Loucy (cell line): ENCODE measurements around the gene GAS6.
A peak's percentile ranks its signal among the peaks of the same experiment; 100 is the strongest.

Source experiments
- H2AFZ ChIP-seq: fragments of 200-600 bp; sonication (generic); 2 replicates; pipeline ENCODE4 v1.6.0; 2016; ENCODE audit warnings: antibody characterized with exemption, mild to moderate bottlenecking, low read length, moderate library complexity
- H3F3A ChIP-seq: fragments of 200-600 bp; 2 replicates; pipeline ENCODE4 v1.6.0; 2016; ENCODE audit warnings: antibody characterized with exemption, low read depth, mild to moderate bottlenecking
- H3K27me3 ChIP-seq: fragments of 200-600 bp; sonication (generic); 2 replicates; pipeline ENCODE4 v1.6.1; 2014; ENCODE audit warnings: low read length, mild to moderate bottlenecking; ENCODE audit not compliant: insufficient read depth, poor library complexity, severe bottlenecking
- H3K36me3 ChIP-seq: fragments of 200-600 bp; sonication (generic); 2 replicates; pipeline ENCODE4 v1.6.1; 2016; ENCODE audit warnings: low read length; ENCODE audit not compliant: insufficient read depth
- H3K4me1 ChIP-seq: fragments of 200-600 bp; sonication (generic); 2 replicates; pipeline ENCODE4 v1.5.1; 2014; ENCODE audit warnings: low read length, mild to moderate bottlenecking; ENCODE audit not compliant: insufficient read depth, poor library complexity, severe bottlenecking
- H3K4me2 ChIP-seq: fragments of 200-600 bp; sonication (generic); 2 replicates; pipeline ENCODE4 v1.6.0; 2014; ENCODE audit warnings: antibody characterized with exemption, low read length, low read depth, mild to moderate bottlenecking; ENCODE audit not compliant: poor library complexity, severe bottlenecking
- H3K4me3 ChIP-seq: fragments of 200-600 bp; sonication (generic); 2 replicates; pipeline ENCODE4 v1.5.1; 2014; ENCODE audit warnings: low read length, mild to moderate bottlenecking, mixed read lengths; ENCODE audit not compliant: poor library complexity, severe bottlenecking
- H3K79me2 ChIP-seq: fragments of 200-600 bp; sonication (generic); 2 replicates; pipeline ENCODE4 v1.6.1; 2014; ENCODE audit warnings: low read length; ENCODE audit not compliant: insufficient read depth
- H3K9ac ChIP-seq: fragments of 200-600 bp; sonication (generic); 2 replicates; pipeline ENCODE4 v1.6.0; 2014; ENCODE audit warnings: mild to moderate bottlenecking, low read depth, low read length, moderate library complexity; ENCODE audit not compliant: poor library complexity, severe bottlenecking
- H3K9me2 ChIP-seq: fragments of 200-600 bp; sonication (generic); replicated peaks from 2 replicates; pipeline ENCODE4 v1.6.1; 2016; ENCODE audit warnings: low read depth, low read length, mixed read lengths
- H3K9me3 ChIP-seq: fragments of 200-600 bp; sonication (generic); 2 replicates; pipeline ENCODE4 v1.6.1; 2014; ENCODE audit warnings: mild to moderate bottlenecking, antibody characterized with exemption, low read length, low read depth; ENCODE audit not compliant: insufficient read depth
- H4K20me1 ChIP-seq: fragments of 200-600 bp; sonication (generic); 2 replicates; pipeline ENCODE4 v1.6.0; 2014; ENCODE audit warnings: antibody characterized with exemption, low read length, mild to moderate bottlenecking; ENCODE audit not compliant: insufficient read depth, poor library complexity, severe bottlenecking
- CTCF ChIP-seq: fragments of 200-600 bp; sonication (generic); conservative IDR thresholded peaks from 2 replicates; pipeline ENCODE4 v1.5.1; 2014; ENCODE audit warnings: mild to moderate bottlenecking, antibody characterized with exemption, low read length
- EZH2phosphoT487 ChIP-seq: fragments of 200-600 bp; IDR thresholded peaks from 2 replicates; pipeline ENCODE4 v1.6.1; 2018; ENCODE audit warnings: antibody characterized with exemption, mild to moderate bottlenecking, moderate library complexity, borderline replicate concordance

Gene GAS6

GRCh38 chr13:113783200-113783881 lies 80.5 kb downstream of the GAS6 start:
- no peak overlapping the region for H2AFZ ChIP-seq
- H3K4me1 ChIP-seq, result peaks cover 18% of the 10 kb centered on the region
- H3K79me2 ChIP-seq, result no peaks in the 10 kb centered on the region
- no peak overlapping the region for H3K4me3 ChIP-seq
- TF ChIP-seq EZH2phosphoT487, result no peak
- no peak for TF ChIP-seq CTCF
- no peak overlapping the region for H3K4me2 ChIP-seq
- no peaks in the 10 kb centered on the region for H3K36me3 ChIP-seq
- H3F3A ChIP-seq, result no peaks in the 10 kb centered on the region
- H3K9ac ChIP-seq, result no peak overlapping the region
- no peaks in the 10 kb centered on the region for H3K27me3 ChIP-seq
- H3K9me3 ChIP-seq, result no peaks in the 10 kb centered on the region
- no peaks in the 10 kb centered on the region for H4K20me1 ChIP-seq
- no peaks in the 10 kb centered on the region for H3K9me2 ChIP-seq

- Histone ChIP-seq H3K9ac (no peak overlapping the region), H3K9me3 (no peaks in the 10 kb centered on the region; the same call in 1 of the 2 replicates), H3K9me2 (no peaks in the 10 kb centered on the region), H4K20me1 (no peaks in the 10 kb centered on the region), H2AFZ (no peak overlapping the region), H3K27me3 (no peaks in the 10 kb centered on the region), H3F3A (no peaks in the 10 kb centered on the region), H3K4me1 (peaks cover 18% of the 10 kb centered on the region), H3K4me3 (no peak overlapping the region), H3K36me3 (no peaks in the 10 kb centered on the region), H3K4me2 (no peak overlapping the region), H3K79me2 (no peaks in the 10 kb centered on the region)
- no peak for TF ChIP-seq EZH2phosphoT487
- no peak for TF ChIP-seq CTCF
Observed at GRCh38 chr13:113782472-113782871, 81.4 kb downstream of the GAS6 start.

DNA sequence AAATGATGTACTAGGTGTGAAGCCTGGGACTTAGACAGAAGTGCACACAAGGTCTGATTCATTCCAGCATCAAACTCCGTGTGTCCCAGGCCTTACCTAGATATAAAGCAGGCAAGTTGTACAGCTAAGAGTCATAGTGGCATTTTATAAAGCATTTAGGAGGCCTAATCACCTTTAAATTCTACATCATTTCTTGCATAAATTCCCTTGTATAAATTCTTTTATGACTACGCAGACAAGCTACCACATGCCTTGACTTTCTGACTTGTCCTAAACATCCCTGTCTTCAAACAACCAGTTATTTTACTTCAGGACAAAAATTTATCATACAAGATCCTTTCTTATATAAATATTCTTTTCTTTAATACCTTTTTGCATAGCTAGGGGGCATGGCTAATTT lies 82.3 kb downstream of the GAS6 start:
- Histone ChIP-seq H4K20me1 (no peaks in the 10 kb centered on the region), H2AFZ (no peak overlapping the region), H3K9ac (no peak overlapping the region), H3K27me3 (no peaks in the 10 kb centered on the region), H3K4me3 (no peak overlapping the region), H3K4me1 (peaks cover 18% of the 10 kb centered on the region), H3K9me3 (no peaks in the 10 kb centered on the region; the same call in 1 of the 2 replicates), H3K79me2 (no peaks in the 10 kb centered on the region), H3F3A (no peaks in the 10 kb centered on the region), H3K9me2 (no peaks in the 10 kb centered on the region), H3K36me3 (no peaks in the 10 kb centered on the region), H3K4me2 (no peak overlapping the region)
- TF ChIP-seq EZH2phosphoT487 (no peak), CTCF (peak; percentile 33; the same call in 1 of the 2 replicates)
